ENCODE data around the gene ATG2A.

ATG2A gene

GRCh38 chr11:64924910-64925284, 7.9 kb upstream of the ATG2A start:
- Histone ChIP-seq H3K4me1 (ENCODE audit: control insufficient read depth, insufficient read depth, low read length, unreplicated experiment) (no peaks in the 10 kb centered on the region), H3K27ac (ENCODE audit: low read depth, low read length) (no peak overlapping the region), H2AFZ (ENCODE audit: low read length, unreplicated experiment) (peak overlapping the region; percentile 69)

DNA sequence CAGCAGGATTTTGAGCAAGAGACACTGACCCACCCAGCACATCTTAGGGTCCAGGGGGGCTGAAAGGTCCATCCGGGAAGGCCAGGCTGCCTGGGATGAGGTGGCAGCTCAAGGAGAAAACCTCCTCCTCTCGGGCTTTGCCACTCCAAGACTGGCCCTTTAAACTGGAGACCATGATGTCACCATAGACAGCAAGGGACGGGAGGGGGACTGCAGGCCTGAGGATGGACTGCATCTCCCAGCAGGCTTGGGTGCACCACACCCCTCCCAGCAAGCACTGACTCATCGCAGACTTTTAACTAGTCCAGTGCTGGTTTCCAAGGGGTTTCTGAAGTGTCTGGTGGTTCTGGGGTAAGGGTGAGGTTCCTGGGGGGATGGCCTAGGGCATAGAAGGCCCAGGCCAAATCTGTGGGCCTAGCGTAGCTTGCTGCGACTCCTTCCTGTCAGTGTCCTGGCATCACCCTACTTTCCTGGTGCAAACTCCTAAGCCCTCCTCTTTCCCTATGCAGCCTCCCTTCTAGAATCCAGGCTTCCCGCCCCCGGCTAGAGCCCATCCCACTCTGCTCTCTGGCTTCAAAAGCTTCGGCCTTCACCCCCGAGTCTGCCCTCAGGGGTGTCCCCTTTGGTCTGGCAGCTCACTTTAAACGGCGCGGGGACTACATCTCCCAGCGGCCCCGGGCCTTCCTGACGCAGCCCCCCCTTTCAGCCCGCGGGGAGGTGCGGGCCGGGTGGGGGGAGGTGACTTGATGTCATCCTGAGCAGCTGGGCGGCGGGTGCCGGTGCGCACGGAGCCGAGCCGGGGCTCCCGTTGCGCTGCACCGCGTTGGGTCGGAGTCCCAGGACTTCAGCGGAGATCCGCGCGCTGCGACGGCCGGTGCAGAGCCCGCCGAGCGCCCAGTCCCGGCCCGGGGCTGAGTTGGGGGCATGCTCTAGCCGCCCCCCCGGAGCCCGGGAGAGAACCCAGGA, 7.2 kb upstream of the ATG2A start, which contains the start of gene PPP2R5B:
TSS of gene PPP2R5B (plus strand) at position 746 of the 966 bp plus-strand sequence. CDS start 1,046 bp downstream, outside the sequence.
- peak within 1 kb of the TSS; percentile 82 for H3K4me3 ChIP-seq (ENCODE audit: low read depth, low read length)
- no peaks in the 10 kb centered on the region for H3K27me3 ChIP-seq (ENCODE audit: insufficient read depth, low read length)
- peak within 1 kb of the TSS; percentile 97 for H2AFZ ChIP-seq (ENCODE audit: low read length, unreplicated experiment)
- H3K4me1 ChIP-seq (ENCODE audit: control insufficient read depth, insufficient read depth, low read length, unreplicated experiment), result no peaks in the 10 kb centered on the region
- H3K79me2 ChIP-seq (ENCODE audit: control insufficient read depth, insufficient read depth, low read length, unreplicated experiment), result peaks cover 5% of the 10 kb centered on the region
- peak within 1 kb of the TSS; percentile 57 for H3K27ac ChIP-seq (ENCODE audit: low read depth, low read length)
- no peaks in the 10 kb centered on the region for H3K36me3 ChIP-seq (ENCODE audit: insufficient read depth, low read length)

More at GRCh38 chr11:64924910-64925284, 7.9 kb upstream of the ATG2A start:
- Histone ChIP-seq H3K4me3 (ENCODE audit: low read depth, low read length) (peak overlapping the region; percentile 82), H3K36me3 (ENCODE audit: insufficient read depth, low read length) (no peaks in the 10 kb centered on the region), H3K27me3 (ENCODE audit: insufficient read depth, low read length) (no peaks in the 10 kb centered on the region), H3K79me2 (ENCODE audit: control insufficient read depth, insufficient read depth, low read length, unreplicated experiment) (peaks cover 5% of the 10 kb centered on the region)

- H3K27me3 ChIP-seq (ENCODE audit: insufficient read depth, low read length), result no peaks in the 10 kb centered on the region
- no peak overlapping the region for H2AFZ ChIP-seq (ENCODE audit: low read length, unreplicated experiment)
- H3K79me2 ChIP-seq (ENCODE audit: control insufficient read depth, insufficient read depth, low read length, unreplicated experiment), result peaks cover 5% of the 10 kb centered on the region
- H3K36me3 ChIP-seq (ENCODE audit: insufficient read depth, low read length), result no peaks in the 10 kb centered on the region
- no peaks in the 10 kb centered on the region for H3K4me1 ChIP-seq (ENCODE audit: control insufficient read depth, insufficient read depth, low read length, unreplicated experiment)
- no peak overlapping the region for H3K27ac ChIP-seq (ENCODE audit: low read depth, low read length)
- no peak overlapping the region for H3K4me3 ChIP-seq (ENCODE audit: low read depth, low read length)
Observed at GRCh38 chr11:64923151-64923661, 6.2 kb upstream of the ATG2A start.

DNA sequence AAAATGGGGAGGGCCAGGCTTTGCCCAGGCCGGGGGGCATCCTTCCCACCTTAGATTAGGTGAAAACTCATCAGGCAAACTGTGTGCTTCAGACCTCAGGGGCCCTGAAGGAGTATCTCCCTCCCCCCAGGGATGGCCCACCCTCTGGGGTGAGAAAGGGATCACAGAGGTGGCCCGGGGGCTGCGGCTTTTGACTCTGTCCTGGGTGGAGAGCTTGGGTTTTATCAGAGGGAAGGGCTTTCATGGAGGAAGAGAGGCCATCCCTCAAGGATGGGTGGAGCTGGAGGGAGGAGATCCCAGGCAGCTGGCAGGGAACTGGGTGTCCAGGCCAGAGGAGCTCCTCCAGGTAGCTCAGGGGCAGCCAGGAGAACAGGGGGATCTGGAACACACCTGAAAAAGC, 4.4 kb upstream of the ATG2A start:
- Histone ChIP-seq H3K27ac (ENCODE audit: low read depth, low read length) (no peak overlapping the region), H3K79me2 (ENCODE audit: control insufficient read depth, insufficient read depth, low read length, unreplicated experiment) (peaks cover 9% of the 10 kb centered on the region), H2AFZ (ENCODE audit: low read length, unreplicated experiment) (no peak overlapping the region), H3K4me1 (ENCODE audit: control insufficient read depth, insufficient read depth, low read length, unreplicated experiment) (no peaks in the 10 kb centered on the region), H3K4me3 (ENCODE audit: low read depth, low read length) (no peak overlapping the region), H3K27me3 (ENCODE audit: insufficient read depth, low read length) (no peaks in the 10 kb centered on the region), H3K36me3 (ENCODE audit: insufficient read depth, low read length) (no peaks in the 10 kb centered on the region)

DNA sequence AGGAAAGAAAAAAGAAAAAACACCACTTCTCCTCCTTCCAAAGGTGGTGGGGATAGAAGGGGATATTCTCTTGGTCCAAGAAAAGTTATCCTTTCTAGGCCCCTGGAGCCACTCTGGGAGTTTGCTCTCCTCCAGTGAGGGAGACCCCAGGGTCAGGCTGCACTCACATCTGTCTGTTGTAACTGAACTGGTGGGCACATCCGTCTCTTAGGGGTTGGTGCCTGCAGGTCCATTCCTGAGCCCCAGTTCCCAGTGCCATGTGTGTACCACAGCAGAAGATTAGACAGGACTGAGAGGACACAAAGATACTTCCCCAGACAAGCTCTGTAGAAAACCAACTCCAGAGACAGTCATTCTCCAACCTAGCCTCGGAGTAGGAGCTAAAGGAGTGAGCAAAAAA, 3.1 kb upstream of the ATG2A start:
- no peaks in the 10 kb centered on the region for H3K4me1 ChIP-seq (ENCODE audit: control insufficient read depth, insufficient read depth, low read length, unreplicated experiment)
- no peak overlapping the region for H3K4me3 ChIP-seq (ENCODE audit: low read depth, low read length)
- H3K36me3 ChIP-seq (ENCODE audit: insufficient read depth, low read length), result no peaks in the 10 kb centered on the region
- H3K27ac ChIP-seq (ENCODE audit: low read depth, low read length), result no peak overlapping the region
- H2AFZ ChIP-seq (ENCODE audit: low read length, unreplicated experiment), result no peak overlapping the region
- H3K79me2 ChIP-seq (ENCODE audit: control insufficient read depth, insufficient read depth, low read length, unreplicated experiment), result peaks cover 11% of the 10 kb centered on the region
- H3K27me3 ChIP-seq (ENCODE audit: insufficient read depth, low read length), result no peaks in the 10 kb centered on the region

- no peak overlapping the region for H2AFZ ChIP-seq (ENCODE audit: low read length, unreplicated experiment)
- H3K4me3 ChIP-seq (ENCODE audit: low read depth, low read length), result no peak overlapping the region
- H3K27me3 ChIP-seq (ENCODE audit: insufficient read depth, low read length), result no peaks in the 10 kb centered on the region
- no peak overlapping the region for H3K27ac ChIP-seq (ENCODE audit: low read depth, low read length)
- H3K36me3 ChIP-seq (ENCODE audit: insufficient read depth, low read length), result no peaks in the 10 kb centered on the region
- H3K4me1 ChIP-seq (ENCODE audit: control insufficient read depth, insufficient read depth, low read length, unreplicated experiment), result no peaks in the 10 kb centered on the region
- H3K79me2 ChIP-seq (ENCODE audit: control insufficient read depth, insufficient read depth, low read length, unreplicated experiment), result peaks cover 10% of the 10 kb centered on the region
Observed at GRCh38 chr11:64919627-64920026, 2.6 kb upstream of the ATG2A start.

DNA sequence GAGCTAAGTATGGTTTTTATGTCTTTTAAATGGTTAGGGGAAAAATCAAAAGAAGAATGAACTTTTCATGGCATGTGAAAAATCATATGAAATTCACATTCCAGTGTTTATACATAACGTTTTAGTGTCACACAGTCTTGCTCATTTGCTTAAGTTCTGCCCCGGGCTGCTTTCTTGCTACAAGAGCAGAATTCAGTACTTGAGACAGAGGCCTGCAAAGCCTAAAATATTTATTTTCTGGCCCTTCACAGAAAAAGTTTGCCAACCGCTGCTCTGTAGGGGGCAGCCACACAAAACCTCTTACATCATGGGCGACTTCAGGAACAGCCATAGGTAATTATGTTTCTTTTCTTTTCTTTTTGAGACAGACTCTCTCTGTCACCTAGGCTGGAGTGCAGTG, 1.0 kb upstream of the ATG2A start:
- Histone ChIP-seq H3K27me3 (ENCODE audit: insufficient read depth, low read length) (no peaks in the 10 kb centered on the region), H3K4me1 (ENCODE audit: control insufficient read depth, insufficient read depth, low read length, unreplicated experiment) (no peaks in the 10 kb centered on the region), H3K79me2 (ENCODE audit: control insufficient read depth, insufficient read depth, low read length, unreplicated experiment) (peaks cover 10% of the 10 kb centered on the region), H3K27ac (ENCODE audit: low read depth, low read length) (peak overlapping the region; percentile 35; the same call in 1 of the 2 replicates), H3K36me3 (ENCODE audit: insufficient read depth, low read length) (no peaks in the 10 kb centered on the region), H2AFZ (ENCODE audit: low read length, unreplicated experiment) (peak overlapping the region; percentile 97), H3K4me3 (ENCODE audit: low read depth, low read length) (peak overlapping the region; percentile 85)

DNA sequence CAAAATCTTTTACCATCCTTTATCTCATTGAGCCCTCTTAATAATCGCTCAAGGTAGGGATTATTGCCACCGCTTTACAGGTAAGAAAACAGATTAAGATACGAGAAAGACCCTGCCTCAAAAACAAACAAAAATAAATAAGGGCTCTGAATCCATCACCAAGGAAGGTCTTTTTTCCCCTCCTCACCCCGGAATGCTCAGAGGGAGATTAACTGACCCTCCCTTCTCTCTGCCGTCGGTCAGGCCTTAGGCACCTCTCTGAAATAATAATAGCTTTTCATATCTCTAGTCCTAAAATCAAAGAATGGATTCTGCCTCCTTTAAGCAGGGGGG, 620 bp upstream of the ATG2A start:
- Histone ChIP-seq H3K79me2 (ENCODE audit: control insufficient read depth, insufficient read depth, low read length, unreplicated experiment) (peaks cover 10% of the 10 kb centered on the region), H3K4me1 (ENCODE audit: control insufficient read depth, insufficient read depth, low read length, unreplicated experiment) (no peaks in the 10 kb centered on the region), H3K27ac (ENCODE audit: low read depth, low read length) (peak overlapping the region; percentile 35; the same call in 1 of the 2 replicates), H2AFZ (ENCODE audit: low read length, unreplicated experiment) (peak overlapping the region; percentile 97), H3K4me3 (ENCODE audit: low read depth, low read length) (peak overlapping the region; percentile 85), H3K36me3 (ENCODE audit: insufficient read depth, low read length) (no peaks in the 10 kb centered on the region), H3K27me3 (ENCODE audit: insufficient read depth, low read length) (no peaks in the 10 kb centered on the region)

- Histone ChIP-seq H3K27ac (ENCODE audit: low read depth, low read length) (peak overlapping the region; percentile 46; the same call in 1 of the 2 replicates), H3K4me3 (ENCODE audit: low read depth, low read length) (peak overlapping the region; percentile 85), H3K27me3 (ENCODE audit: insufficient read depth, low read length) (no peaks in the 10 kb centered on the region), H2AFZ (ENCODE audit: low read length, unreplicated experiment) (no peak overlapping the region), H3K36me3 (ENCODE audit: insufficient read depth, low read length) (no peaks in the 10 kb centered on the region), H3K79me2 (ENCODE audit: control insufficient read depth, insufficient read depth, low read length, unreplicated experiment) (peaks cover 10% of the 10 kb centered on the region), H3K4me1 (ENCODE audit: control insufficient read depth, insufficient read depth, low read length, unreplicated experiment) (no peaks in the 10 kb centered on the region)
Observed at GRCh38 chr11:64916040-64916774, 802 bp downstream of the ATG2A start.

- Histone ChIP-seq H3K27me3 (ENCODE audit: insufficient read depth, low read length) (no peaks in the 10 kb centered on the region), H3K36me3 (ENCODE audit: insufficient read depth, low read length) (no peaks in the 10 kb centered on the region), H2AFZ (ENCODE audit: low read length, unreplicated experiment) (no peak overlapping the region), H3K4me3 (ENCODE audit: low read depth, low read length) (peak overlapping the region; percentile 85), H3K27ac (ENCODE audit: low read depth, low read length) (peak overlapping the region; percentile 46; the same call in 1 of the 2 replicates), H3K4me1 (ENCODE audit: control insufficient read depth, insufficient read depth, low read length, unreplicated experiment) (no peaks in the 10 kb centered on the region), H3K79me2 (ENCODE audit: control insufficient read depth, insufficient read depth, low read length, unreplicated experiment) (peaks cover 10% of the 10 kb centered on the region)
Observed at GRCh38 chr11:64915376-64915887, 1.6 kb downstream of the ATG2A start.

All from ACC112 (cell line).